ENCODE measurements around the gene ITGBL1.

DNA sequence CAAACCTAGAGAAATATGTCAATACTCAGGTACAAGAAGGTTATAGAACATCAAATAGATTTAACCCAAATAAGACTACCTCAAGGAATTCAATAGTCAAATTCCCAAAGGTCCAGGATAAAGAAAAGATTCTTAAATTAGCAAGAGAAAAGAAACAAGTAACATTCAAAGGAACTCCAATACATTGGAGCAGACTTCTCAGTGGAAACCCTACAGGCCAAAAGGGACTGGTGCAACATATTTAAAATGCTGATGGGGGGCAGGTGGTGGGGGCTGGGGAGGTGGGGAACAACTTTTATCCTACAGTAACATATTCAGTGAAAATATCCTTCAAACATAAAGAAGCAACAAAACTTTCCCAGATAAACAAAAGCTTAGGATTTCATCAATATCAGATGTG is 23.1 kb downstream of the ITGBL1 start:
- TF ChIP-seq EZH2 (IDR thresholded peaks at IDR 0.05; ENCODE audit: insufficient read depth, poor library complexity, severe bottlenecking) (no peak), EZH2phosphoT487 (IDR thresholded peaks at IDR 0.05; ENCODE audit: insufficient read depth, low read depth) (no peak)
